Right kidney (tissue), 1 donor: Measurements from ENCODE around the gene SLC25A20.

Experiments used
- DNase-seq: peaks from one replicate; pipeline ENCODE4 v3.0.0-alpha.2; 2016

Gene SLC25A20

DNA sequence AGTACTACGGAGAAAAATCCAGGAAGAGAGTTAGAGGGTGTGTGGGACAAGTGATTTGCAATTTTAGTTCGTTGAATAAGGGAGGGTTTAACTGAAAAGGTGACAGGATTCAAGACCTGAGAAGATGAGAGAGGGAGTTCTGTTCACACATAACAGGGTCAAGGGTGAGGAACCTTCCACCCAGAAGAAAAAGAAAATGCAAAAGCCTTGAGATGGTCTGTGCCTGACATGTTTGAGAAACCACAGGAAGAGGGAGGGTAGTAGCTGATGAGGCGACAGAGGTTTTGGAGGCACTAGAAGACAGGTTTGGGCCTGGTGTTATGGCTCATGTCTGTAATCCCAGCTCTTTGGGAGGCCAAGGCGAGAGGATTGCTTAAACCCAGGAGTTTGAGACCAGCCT is 591 bp upstream of the SLC25A20 start:
- no peak for DNase-seq

- no peak for DNase-seq
These were observed 964 bp downstream of the SLC25A20 start for GRCh38 chr3:48897460-48898376.

DNA sequence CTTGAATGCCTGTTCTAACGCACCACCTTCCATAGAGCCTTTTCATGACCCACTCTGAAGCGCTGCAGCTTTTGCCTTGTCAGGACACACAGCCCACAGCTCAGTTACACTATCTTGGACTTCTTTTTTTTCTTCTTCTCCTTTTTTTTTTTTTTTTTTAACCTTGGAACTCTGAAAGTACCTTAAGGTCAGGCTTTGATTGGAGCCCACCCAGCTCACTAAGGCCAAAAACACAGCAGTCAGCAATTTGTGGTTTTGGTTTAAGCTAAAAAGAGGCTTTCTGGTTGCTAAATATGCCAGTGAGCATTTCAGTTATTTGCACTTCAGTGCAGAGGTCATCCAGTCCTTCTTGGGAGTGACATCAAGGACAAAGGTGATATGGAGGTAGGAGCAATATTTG is 1.7 kb downstream of the SLC25A20 start:
- no peak for DNase-seq

- no peak for DNase-seq
These were observed 4.2 kb downstream of the SLC25A20 start for GRCh38 chr3:48894516-48894915.

- no peak for DNase-seq
These were observed 7.1 kb downstream of the SLC25A20 start for GRCh38 chr3:48891606-48892005.

- no peak for DNase-seq
These were observed 12.9 kb downstream of the SLC25A20 start for GRCh38 chr3:48885753-48886152.

- DNase-seq: no peak
These were observed 17.0 kb downstream of the SLC25A20 start for GRCh38 chr3:48881652-48882114.

DNA sequence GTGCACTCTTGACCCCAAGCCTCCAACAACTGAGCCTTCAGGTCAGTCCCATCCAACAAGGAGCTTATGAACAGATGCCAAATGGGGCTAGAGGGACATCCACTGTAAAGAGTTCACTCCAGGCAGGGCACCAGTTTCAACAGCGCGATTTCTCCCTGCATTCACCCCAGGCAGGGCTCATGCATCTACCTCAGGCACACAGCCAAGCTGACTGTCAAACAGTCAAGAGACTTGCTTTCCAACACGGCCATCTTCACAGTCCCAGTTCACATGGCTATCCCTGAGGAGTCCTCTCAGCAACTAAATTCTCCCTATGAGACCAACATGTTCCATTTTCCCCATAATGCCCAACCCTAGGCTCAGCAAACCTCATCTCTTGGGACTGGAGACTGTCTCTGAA is 17.7 kb downstream of the SLC25A20 start:
- no peak for DNase-seq

DNA sequence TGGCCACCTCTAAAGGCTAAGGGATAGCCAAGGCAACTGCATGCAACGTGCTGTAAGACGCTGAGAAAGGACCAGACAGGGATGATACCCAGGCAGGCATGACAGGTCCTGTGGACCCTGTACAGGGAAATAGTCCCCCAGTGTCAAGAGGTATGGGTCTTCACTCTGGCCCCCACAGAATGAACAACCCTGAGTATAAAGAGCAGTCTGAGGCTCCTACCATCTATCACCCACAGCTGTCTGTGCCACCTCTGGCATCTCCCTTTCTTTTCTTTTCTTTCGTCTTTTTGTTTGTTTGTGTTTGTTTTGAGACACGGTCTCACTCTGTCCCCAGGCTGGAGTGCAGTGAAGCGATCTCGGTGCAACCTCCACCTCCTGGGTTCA is 18.7 kb downstream of the SLC25A20 start:
- DNase-seq: no peak

- DNase-seq: no peak
These were observed 19.2 kb downstream of the SLC25A20 start for GRCh38 chr3:48879307-48879993.

GRCh38 chr3:48877671-48878070 is 21.0 kb downstream of the SLC25A20 start:
- no peak for DNase-seq

DNA sequence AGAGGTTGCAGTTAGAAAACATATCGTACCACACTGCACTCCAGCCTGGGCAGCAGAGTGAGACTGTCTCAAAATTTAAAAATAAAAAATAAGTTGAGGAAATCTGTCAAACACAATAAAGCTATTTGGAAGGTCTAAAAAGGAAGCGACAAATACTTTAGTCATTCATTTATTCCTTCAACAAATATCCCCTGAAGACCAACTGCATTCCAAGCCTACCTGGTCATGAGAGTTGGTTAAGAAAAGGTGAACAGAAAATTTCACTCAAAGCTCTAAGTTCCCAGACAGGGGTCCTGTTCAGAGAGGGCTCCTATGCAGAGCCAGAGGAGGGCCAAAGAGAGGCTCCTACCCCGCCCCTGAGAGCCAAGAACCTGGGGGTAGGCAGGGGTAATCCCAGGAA is 35.6 kb downstream of the SLC25A20 start:
- DNase-seq: no peak

DNA sequence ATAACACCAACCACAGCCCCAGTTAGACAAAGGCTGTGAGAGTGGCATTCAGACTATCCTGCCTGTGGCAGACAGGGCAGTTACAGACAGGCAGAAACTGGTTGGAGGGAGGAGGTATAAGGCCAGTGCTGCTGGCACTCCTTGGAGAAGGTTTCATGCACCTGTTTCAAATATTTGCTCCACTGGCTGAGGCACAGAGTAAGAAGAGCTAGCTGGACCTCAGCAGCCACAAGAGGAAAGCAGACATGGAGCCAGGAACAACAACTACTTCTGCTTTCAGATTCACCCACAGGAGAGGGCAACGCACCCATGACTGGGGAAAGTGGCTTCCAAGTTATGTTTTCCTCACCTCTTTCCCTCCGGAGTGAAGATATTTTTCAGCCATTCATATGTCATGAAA is 39.5 kb downstream of the SLC25A20 start:
- no peak for DNase-seq

DNA sequence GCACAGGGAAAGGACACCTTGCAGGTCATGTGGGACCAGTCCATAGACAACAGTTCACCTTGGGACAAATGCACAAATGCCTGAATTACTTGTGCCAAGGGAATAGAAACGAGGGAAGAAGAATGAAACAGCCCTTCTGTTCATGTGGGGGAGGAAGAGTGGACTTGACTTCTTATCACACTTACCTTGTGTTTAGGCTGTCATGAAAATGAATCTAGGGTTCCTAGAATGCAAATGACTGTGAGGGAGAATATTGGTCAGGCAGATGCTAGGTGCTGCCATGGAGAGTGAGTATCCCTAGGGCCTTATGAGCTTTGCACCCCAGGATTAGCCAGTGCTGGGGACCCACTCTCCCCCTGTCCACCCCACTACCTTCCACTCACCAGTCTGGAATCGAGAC is 40.0 kb downstream of the SLC25A20 start:
- no peak for DNase-seq

- DNase-seq: no peak
These were observed 41.0 kb downstream of the SLC25A20 start for GRCh38 chr3:48857641-48858040.

DNA sequence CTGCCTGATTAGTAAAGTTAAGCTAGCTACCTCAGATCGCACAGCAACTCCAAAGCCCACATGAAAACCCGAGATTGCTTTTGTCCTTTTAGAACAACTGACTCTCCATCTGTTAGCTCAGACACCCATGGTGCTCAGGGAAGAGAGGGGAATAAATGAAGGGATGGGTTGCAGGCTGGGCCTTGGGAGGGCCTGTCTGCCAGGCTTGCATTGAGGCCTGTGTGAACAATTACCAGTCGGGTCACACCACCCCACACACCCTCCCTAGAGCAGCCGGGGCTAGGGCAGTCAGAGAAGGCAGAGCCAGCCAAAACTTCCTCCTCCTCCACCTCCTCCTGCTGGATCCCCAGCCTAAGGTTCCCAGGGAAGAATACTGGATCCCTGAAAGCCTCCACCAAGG is 42.2 kb downstream of the SLC25A20 start:
- no peak for DNase-seq

DNA sequence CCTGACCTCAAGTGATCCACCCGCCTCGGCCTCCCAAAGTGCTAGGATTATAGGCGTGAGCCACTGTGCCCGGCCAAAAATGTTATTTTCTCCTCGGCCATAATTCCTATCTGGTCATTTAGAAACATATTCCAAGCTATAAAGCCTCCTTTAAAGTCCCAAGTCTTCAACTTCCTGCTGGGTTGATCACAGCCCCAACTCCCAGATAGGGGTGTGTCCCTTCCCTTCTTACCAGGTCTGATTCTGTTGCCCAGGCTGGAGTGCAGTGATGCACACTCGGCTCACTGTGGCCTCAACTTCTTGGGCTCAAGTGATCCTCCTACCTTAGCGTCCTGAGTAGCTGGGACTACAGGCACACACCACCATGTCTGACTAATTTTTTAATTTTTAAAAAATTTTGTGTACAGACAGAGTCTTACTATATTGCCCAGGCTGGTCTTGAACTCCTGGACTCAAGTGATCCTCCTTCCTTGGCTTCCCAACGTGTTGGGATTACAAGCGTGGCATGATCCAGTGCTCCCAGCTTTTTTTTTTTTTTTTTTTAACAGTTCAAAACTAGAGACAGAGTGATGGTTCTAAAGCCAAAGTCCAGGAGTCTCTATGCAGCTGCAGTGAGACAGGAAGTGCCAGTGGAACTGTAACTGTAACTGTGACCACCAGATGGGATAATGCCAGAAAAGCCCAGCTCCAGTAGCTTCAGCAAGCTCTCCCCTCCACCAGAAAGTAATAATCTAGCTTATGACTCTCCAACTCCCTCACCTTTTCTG is 42.8 kb downstream of the SLC25A20 start:
- no peak for DNase-seq

DNA sequence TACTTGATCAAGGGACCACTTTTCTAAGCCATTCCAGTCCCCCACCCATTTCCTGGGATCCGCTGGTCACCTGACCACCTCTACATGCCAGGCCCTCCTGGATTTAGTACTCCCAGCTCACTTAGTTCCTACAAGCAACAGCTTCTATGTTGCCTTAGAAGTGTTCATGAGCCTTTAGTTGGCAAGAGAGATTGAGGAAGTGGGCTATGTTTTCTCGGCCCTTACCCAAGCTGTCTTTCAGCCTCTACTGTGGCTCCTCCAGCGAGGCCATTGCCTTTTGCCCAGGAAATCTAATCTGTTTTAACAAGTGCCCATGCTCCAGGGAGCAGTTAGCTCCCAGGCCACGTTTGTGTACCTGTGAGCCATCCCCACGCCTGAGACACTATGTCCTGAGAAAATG is 46.5 kb downstream of the SLC25A20 start:
- no peak for DNase-seq

DNA sequence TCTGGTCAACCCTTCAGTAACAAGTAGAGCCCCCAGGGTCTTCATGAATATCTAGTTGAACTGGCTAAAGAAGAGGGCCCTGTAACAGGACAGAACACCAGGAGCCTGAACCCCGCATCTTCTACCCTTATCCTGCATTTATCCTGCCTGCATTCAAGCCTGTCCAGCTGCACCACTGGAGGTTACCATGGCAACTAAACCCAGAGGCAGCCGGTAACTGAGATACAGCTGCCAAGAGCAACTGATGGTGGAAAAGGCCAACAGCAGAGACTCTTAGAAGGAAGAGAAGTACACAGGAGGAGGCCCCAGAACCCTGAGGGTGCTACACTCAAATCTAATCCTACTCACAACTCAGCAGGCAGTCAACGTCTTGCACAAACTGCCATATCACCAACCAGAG is 47.3 kb downstream of the SLC25A20 start:
- DNase-seq: peak; percentile 6

DNA sequence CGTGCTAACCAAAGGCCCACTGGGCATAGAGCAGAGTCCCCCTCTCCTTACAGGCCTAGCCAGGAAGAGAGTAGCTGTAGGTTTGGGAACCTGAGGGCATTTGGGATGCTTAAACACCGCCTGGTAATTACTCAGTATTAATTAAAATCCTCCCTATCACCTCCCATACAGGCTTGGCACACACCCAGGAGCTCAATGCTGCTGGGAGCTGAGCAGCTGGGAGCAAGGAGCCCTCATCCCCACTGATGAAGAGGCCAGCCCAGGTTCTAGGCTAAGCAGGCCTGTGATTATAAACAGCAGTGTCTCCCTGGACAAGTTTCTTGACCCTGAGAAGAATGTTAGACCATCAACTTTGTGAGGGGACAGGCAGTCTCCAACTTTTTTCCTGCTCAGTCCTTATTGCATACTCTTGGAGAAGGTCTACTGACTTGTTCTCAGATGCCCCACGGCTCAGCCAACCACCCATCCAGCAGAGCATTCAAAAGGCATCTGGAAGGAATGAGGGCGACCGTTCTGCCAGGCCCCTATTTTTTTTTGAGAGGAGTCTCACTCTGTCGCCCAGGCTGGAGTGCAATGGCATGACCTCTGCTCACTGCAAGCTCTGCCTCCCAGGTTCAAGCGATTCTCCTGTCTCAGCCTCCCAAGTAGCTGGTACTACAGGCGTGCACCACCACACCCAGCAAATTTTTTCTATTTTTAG is 49.7 kb downstream of the SLC25A20 start:
- DNase-seq: no peak

DNA sequence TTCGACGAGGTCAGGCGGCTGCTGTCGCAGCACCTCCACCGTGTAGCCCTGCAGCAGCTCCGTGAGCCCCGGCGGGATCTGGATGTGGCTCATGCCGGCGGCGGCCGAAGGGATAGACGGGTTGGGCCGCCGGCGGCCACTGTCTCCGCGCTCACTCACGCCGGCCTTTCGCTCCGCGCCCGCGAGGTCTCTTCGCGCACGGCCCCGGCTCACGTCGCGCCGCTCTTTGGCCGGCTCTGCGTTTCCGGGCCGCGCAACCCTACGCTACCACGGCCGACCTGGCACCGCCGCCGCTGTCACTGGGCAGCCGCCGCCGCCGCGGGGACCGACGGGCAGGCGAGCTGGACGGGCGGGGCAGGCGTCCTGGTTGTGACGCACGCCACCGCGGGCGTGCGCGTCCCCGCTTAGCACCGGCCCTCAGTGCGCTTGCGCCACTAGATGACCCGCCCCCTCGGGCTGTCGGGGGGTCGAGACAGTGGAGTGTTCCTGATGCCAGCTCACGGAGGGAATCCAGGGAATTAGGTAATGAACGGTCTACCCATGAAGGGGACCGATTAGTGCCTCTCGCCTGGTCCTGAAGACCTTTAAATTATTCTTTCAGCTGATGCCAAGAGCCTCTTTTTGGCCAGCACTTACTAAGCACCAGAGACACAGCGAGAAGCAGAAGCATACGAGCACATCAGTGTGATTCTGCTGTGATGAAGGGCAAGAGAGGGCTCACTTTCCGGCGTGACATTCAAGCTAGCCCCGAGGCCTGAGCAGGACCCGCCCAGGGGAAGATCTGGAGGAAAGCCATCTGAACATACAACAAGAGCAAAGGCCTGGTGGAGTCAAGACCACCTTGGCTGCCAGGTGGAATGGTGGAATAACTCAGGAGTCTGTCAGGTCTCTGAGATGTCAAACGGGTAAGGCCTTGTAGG is 50.9 kb downstream of the SLC25A20 start, which contains the start of gene PRKAR2A:
PRKAR2A (minus strand) TSS at position 371 of the 920 bp plus-strand sequence; CDS start at position 93, 278 bp downstream.
- peak; percentile 96 for DNase-seq
